Hematopoietic multipotent progenitor cell treated with erythropoietin and hydrocortisone succinate and interleukin-3 and kit ligand, for 4 days (in vitro differentiated cells): Measurements from ENCODE around the gene GRK5.
A peak's percentile ranks its signal among the peaks of the same experiment; 100 is the strongest.

Experiments
- DNase-seq: peaks from one replicate; pipeline ENCODE4 v3.0.0-alpha.2; 2015

GRK5 gene

GRCh38 chr10:119391440-119392251 lies 184.3 kb downstream of the GRK5 start:
- DNase-seq, result no peak

- no peak for DNase-seq
Measured at GRCh38 chr10:119393019-119393418, 185.6 kb downstream of the GRK5 start.

GRCh38 chr10:119393421-119393820 lies 186.1 kb downstream of the GRK5 start:
- no peak for DNase-seq

GRCh38 chr10:119393845-119394244 lies 186.5 kb downstream of the GRK5 start:
- DNase-seq, result no peak

- DNase-seq, result no peak
Measured at GRCh38 chr10:119394657-119395279, 187.4 kb downstream of the GRK5 start.

GRCh38 chr10:119395280-119396007 lies 188.1 kb downstream of the GRK5 start:
- peak; percentile 76 for DNase-seq

GRCh38 chr10:119396008-119396708 lies 188.8 kb downstream of the GRK5 start:
- no peak for DNase-seq

GRCh38 chr10:119396709-119397071 lies 189.3 kb downstream of the GRK5 start:
- DNase-seq, result no peak

GRCh38 chr10:119397416-119397815 lies 190.0 kb downstream of the GRK5 start:
- no peak for DNase-seq

GRCh38 chr10:119398996-119399395 lies 191.6 kb downstream of the GRK5 start:
- DNase-seq, result no peak

GRCh38 chr10:119399466-119399865 lies 192.1 kb downstream of the GRK5 start:
- DNase-seq, result no peak

- DNase-seq, result no peak
Measured at GRCh38 chr10:119401671-119402395, 194.5 kb downstream of the GRK5 start.

- DNase-seq, result peak; percentile 43
Measured at GRCh38 chr10:119403921-119404320, 196.6 kb downstream of the GRK5 start.

GRCh38 chr10:119404719-119405519 lies 197.5 kb downstream of the GRK5 start:
- peak; percentile 41 for DNase-seq

- DNase-seq, result no peak
Measured at GRCh38 chr10:119405520-119405807, 198.1 kb downstream of the GRK5 start.

GRCh38 chr10:119406137-119406536 lies 198.8 kb downstream of the GRK5 start:
- DNase-seq, result no peak

- DNase-seq, result peak; percentile 30
Measured at GRCh38 chr10:119406601-119407253, 199.4 kb downstream of the GRK5 start.

GRCh38 chr10:119407254-119407777 lies 199.9 kb downstream of the GRK5 start:
- DNase-seq, result no peak

- no peak for DNase-seq
Measured at GRCh38 chr10:119408072-119408471, 200.7 kb downstream of the GRK5 start.

GRCh38 chr10:119408969-119409371 lies 201.6 kb downstream of the GRK5 start:
- DNase-seq, result no peak

- no peak for DNase-seq
Measured at GRCh38 chr10:119409385-119409784, 202.0 kb downstream of the GRK5 start.
